ENCODE measurements around the gene MED1. TPM values are rescaled to one million over a fixed set of nuclear protein-coding genes. Genes with fewer than 3 reads are reported as not detected.
"Not testable (repeated sequence)": the region's sequence is repeated elsewhere in the genome, so short reads cannot be mapped to it uniquely, and the experiment has no call there.

The MED1 gene
- total RNA-seq, 1 experiment from 2014 or later = 41.4 TPM

DNA sequence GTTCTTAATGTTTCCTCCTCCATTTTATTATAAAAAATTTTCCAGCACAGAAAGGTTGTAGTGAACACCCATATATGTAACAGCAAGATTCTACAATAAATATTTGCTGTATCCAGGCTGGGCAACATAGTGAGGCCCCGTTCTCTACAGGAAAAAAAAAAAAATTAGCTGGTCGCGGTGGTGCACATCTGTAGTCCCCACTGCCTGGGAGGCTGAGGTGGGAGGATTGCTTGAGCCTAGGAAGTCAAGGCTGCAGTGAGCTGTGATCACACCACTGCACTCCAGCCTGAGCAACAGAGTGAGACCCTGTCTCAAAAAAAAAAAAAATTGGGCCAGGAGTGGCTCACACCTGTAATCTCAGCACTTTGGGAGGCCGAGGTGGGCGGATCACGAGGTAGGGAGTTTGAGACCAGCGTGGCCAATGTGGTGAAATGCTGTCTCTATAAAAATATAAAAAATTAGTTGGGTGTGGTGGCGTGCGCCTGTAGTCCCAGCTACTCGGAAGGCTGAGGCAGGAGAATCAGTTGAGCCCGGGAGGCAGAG, 13.6 kb upstream of the MED1 start:
- peak overlapping the region; percentile 72 to 89 for H3K4me3 ChIP-seq (ENCODE audit: low read depth in 2 of 2, low read length in 2 of 2)
- in situ Hi-C loops (cut with HindIII; ENCODE audit: low pct_unique_long_range_greater_than_20kb, low sequenced_read_pairs); intact Hi-C loops (cut with micrococcal nuclease; ENCODE audit: unreplicated experiment); H3K9me3 ChIP-seq (ENCODE audit: control insufficient read depth, insufficient read depth, low read depth, low read length); POLR2A ChIA-PET; DNase-seq (ENCODE audit: low read depth, low spot score); H3K27me3 ChIP-seq (ENCODE audit: control insufficient read depth, insufficient read depth, low read length); BruUV-seq (replicated peaks); H3K27ac ChIP-seq (ENCODE audit: low read length); H3K36me3 ChIP-seq (ENCODE audit: control insufficient read depth, insufficient read depth, low read length); ATAC-seq; H3K4me1 ChIP-seq (ENCODE audit: control insufficient read depth, insufficient read depth, low read length): not testable (repeated sequence)
- CTCF ChIA-PET = interaction anchor here (0.6 kb wide), 1 partner anchor 45 kb away, joined by 9 read pairs; no protein-coding TSS in a partner anchor

DNA sequence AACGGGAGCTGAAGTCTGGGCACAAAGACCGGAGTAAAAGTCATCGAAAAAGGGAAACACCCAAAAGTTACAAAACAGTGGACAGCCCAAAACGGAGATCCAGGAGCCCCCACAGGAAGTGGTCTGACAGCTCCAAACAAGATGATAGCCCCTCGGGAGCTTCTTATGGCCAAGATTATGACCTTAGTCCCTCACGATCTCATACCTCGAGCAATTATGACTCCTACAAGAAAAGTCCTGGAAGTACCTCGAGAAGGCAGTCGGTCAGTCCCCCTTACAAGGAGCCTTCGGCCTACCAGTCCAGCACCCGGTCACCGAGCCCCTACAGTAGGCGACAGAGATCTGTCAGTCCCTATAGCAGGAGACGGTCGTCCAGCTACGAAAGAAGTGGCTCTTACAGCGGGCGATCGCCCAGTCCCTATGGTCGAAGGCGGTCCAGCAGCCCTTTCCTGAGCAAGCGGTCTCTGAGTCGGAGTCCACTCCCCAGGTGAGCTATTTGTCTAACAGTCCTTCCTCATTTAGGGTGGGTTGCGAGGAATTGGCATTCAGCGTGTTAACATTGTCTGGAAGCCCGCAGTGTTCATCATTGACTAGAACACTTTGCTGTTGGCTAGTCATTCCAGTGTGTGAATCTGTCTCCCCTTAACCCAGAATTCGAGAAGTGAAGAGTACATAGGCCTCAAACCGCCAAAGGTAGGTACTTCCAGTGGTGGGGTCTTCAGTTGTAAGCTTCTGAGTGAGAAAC, 11.7 kb upstream of the MED1 start:
- DNase-seq (ENCODE audit: low read depth, low spot score) (no peak), ATAC-seq (no peak)
- intact Hi-C loops (cut with micrococcal nuclease; ENCODE audit: unreplicated experiment) = no loop called here
- Histone ChIP-seq H3K4me3 (ENCODE audit: low read depth in 2 of 2, low read length in 2 of 2) (peak overlapping the region; percentile 72 to 89), H3K27ac (ENCODE audit: low read length) (peak overlapping the region; percentile 64), H3K4me1 (ENCODE audit: control insufficient read depth, insufficient read depth, low read length) (no peaks in the 10 kb centered on the region), H3K9me3 (ENCODE audit: control insufficient read depth, insufficient read depth, low read depth, low read length) (no peaks in the 10 kb centered on the region), H3K36me3 (ENCODE audit: control insufficient read depth, insufficient read depth, low read length) (no peaks in the 10 kb centered on the region; the same call in none of the 2 replicates), H3K27me3 (ENCODE audit: control insufficient read depth, insufficient read depth, low read length) (no peaks in the 10 kb centered on the region)
- no peak for TF ChIP-seq TCF7L2 (IDR thresholded peaks at IDR 0.05; ENCODE audit: low read depth, low read length)
- 0 out of 2 replicates have a peak, but pooled peaks have one; percentile 48 for TF ChIP-seq SIN3A (IDR thresholded peaks at IDR 0.05; ENCODE audit: borderline replicate concordance, insufficient read depth, low read depth, low read length)
- TF ChIP-seq, protein P1, sequence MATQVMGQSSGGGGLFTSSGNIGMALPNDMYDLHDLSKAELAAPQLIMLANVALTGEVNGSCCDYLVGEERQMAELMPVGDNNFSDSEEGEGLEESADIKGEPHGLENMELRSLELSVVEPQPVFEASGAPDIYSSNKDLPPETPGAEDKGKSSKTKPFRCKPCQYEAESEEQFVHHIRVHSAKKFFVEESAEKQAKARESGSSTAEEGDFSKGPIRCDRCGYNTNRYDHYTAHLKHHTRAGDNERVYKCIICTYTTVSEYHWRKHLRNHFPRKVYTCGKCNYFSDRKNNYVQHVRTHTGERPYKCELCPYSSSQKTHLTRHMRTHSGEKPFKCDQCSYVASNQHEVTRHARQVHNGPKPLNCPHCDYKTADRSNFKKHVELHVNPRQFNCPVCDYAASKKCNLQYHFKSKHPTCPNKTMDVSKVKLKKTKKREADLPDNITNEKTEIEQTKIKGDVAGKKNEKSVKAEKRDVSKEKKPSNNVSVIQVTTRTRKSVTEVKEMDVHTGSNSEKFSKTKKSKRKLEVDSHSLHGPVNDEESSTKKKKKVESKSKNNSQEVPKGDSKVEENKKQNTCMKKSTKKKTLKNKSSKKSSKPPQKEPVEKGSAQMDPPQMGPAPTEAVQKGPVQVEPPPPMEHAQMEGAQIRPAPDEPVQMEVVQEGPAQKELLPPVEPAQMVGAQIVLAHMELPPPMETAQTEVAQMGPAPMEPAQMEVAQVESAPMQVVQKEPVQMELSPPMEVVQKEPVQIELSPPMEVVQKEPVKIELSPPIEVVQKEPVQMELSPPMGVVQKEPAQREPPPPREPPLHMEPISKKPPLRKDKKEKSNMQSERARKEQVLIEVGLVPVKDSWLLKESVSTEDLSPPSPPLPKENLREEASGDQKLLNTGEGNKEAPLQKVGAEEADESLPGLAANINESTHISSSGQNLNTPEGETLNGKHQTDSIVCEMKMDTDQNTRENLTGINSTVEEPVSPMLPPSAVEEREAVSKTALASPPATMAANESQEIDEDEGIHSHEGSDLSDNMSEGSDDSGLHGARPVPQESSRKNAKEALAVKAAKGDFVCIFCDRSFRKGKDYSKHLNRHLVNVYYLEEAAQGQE (IDR thresholded peaks at IDR 0.05; ENCODE audit: insufficient read depth in 1 of 2, low read depth in 2 of 2, low read length in 1 of 2) = no peak
- in situ Hi-C loops (cut with HindIII; ENCODE audit: low pct_unique_long_range_greater_than_20kb, low sequenced_read_pairs) = no loop called here
- ChIA-PET POLR2A (interaction anchor here (0.5 to 0.9 kb wide), 2 partner anchors 39 to 161 kb away, joined by 4 to 5 read pairs; no protein-coding TSS in a partner anchor), CTCF (interaction anchor here (0.6 to 0.7 kb wide), 2 partner anchors 488 to 594 kb away, joined by 3 to 4 read pairs; no protein-coding TSS in a partner anchor)
- BruUV-seq (replicated peaks) = TSS peak; percentile 87

DNA sequence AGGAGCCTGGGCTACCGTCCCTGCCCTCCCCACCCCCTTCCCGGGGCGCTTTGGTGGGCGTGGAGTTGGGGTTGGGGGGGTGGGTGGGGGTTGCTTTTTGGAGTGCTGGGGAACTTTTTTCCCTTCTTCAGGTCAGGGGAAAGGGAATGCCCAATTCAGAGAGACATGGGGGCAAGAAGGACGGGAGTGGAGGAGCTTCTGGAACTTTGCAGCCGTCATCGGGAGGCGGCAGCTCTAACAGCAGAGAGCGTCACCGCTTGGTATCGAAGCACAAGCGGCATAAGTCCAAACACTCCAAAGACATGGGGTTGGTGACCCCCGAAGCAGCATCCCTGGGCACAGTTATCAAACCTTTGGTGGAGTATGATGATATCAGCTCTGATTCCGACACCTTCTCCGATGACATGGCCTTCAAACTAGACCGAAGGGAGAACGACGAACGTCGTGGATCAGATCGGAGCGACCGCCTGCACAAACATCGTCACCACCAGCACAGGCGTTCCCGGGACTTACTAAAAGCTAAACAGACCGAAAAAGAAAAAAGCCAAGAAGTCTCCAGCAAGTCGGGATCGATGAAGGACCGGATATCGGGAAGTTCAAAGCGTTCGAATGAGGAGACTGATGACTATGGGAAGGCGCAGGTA, 11.0 kb upstream of the MED1 start:
- ATAC-seq (peak; percentile 13; the same call in 1 of the 2 replicates), DNase-seq (ENCODE audit: low read depth, low spot score) (no peak)
- no peaks in the 10 kb centered on the region; the same call in 1 of the 2 replicates for H3K36me3 ChIP-seq (ENCODE audit: control insufficient read depth, insufficient read depth, low read length)
- H3K4me1 ChIP-seq (ENCODE audit: control insufficient read depth, insufficient read depth, low read length) = no peaks in the 10 kb centered on the region
- no TSS peak for BruUV-seq (replicated peaks)
- no peaks in the 10 kb centered on the region for H3K27me3 ChIP-seq (ENCODE audit: control insufficient read depth, insufficient read depth, low read length)
- TF ChIP-seq SIN3A (IDR thresholded peaks at IDR 0.05; ENCODE audit: borderline replicate concordance, insufficient read depth, low read depth, low read length) = no peak
- TF ChIP-seq TCF7L2 (IDR thresholded peaks at IDR 0.05; ENCODE audit: low read depth, low read length) = 0 out of 2 replicates have a peak, but pooled peaks have one; percentile 41
- intact Hi-C loops (cut with micrococcal nuclease; ENCODE audit: unreplicated experiment) = no loop called here
- H3K27ac ChIP-seq (ENCODE audit: low read length) = peak overlapping the region; percentile 86
- H3K4me3 ChIP-seq (ENCODE audit: low read depth in 2 of 2, low read length in 2 of 2) = peak overlapping the region; percentile 72 to 89
- no peaks in the 10 kb centered on the region for H3K9me3 ChIP-seq (ENCODE audit: control insufficient read depth, insufficient read depth, low read depth, low read length)
- in situ Hi-C loops (cut with HindIII; ENCODE audit: low pct_unique_long_range_greater_than_20kb, low sequenced_read_pairs) = no loop called here
- ChIA-PET POLR2A (interaction anchor here (0.9 kb wide), 1 partner anchor 161 kb away, joined by 4 read pairs; no protein-coding TSS in a partner anchor), CTCF (interaction anchor here (0.6 to 0.7 kb wide), 3 partner anchors 250 to 593 kb away, joined by 3 to 8 read pairs (median 4); no protein-coding TSS in a partner anchor)

All from Panc1 (cell line).